HG02885 (cell line): ENCODE measurements around the gene KLHL42.
A peak's percentile ranks its signal among the peaks of the same experiment; 100 is the strongest.

Source experiments
- ATAC-seq: cut with Tn5 transposase; IDR thresholded peaks from one replicate; pipeline ENCODE4 v1.9.1; 2021; ENCODE audit warnings: mild to moderate bottlenecking; ENCODE audit not compliant: unreplicated experiment, poor library complexity

KLHL42 gene

GRCh38 chr12:27779416-27779919, 565 bp upstream of the KLHL42 start:
- peak; percentile 28 for ATAC-seq

GRCh38 chr12:27780612-27781408, 777 bp downstream of the KLHL42 start:
- peak; percentile 35 for ATAC-seq

- ATAC-seq = no peak
These were observed 1.6 kb downstream of the KLHL42 start for GRCh38 chr12:27781680-27782079.

GRCh38 chr12:27782481-27782880, 2.4 kb downstream of the KLHL42 start:
- no peak for ATAC-seq

- ATAC-seq = peak; percentile 50
These were observed 6.0 kb downstream of the KLHL42 start for GRCh38 chr12:27785882-27786570.

- ATAC-seq = no peak
These were observed 7.5 kb downstream of the KLHL42 start for GRCh38 chr12:27787559-27787958.

GRCh38 chr12:27790179-27790578, 10.1 kb downstream of the KLHL42 start:
- ATAC-seq = no peak

- no peak for ATAC-seq
These were observed 15.0 kb downstream of the KLHL42 start for GRCh38 chr12:27794818-27795584.

- ATAC-seq = no peak
These were observed 16.1 kb downstream of the KLHL42 start for GRCh38 chr12:27796128-27796527.

GRCh38 chr12:27797301-27798025, 17.4 kb downstream of the KLHL42 start:
- ATAC-seq = no peak

GRCh38 chr12:27800819-27801218, 20.8 kb downstream of the KLHL42 start:
- no peak for ATAC-seq

- ATAC-seq = no peak
These were observed 21.6 kb downstream of the KLHL42 start for GRCh38 chr12:27801630-27802029.

GRCh38 chr12:27802511-27802910, 22.5 kb downstream of the KLHL42 start:
- no peak for ATAC-seq

- ATAC-seq = no peak
These were observed 22.9 kb downstream of the KLHL42 start for GRCh38 chr12:27802936-27803335.

- ATAC-seq = no peak
These were observed 25.2 kb downstream of the KLHL42 start for GRCh38 chr12:27805238-27805637.

GRCh38 chr12:27806259-27806658, 26.2 kb downstream of the KLHL42 start:
- ATAC-seq = no peak

- ATAC-seq = no peak
These were observed 27.1 kb downstream of the KLHL42 start for GRCh38 chr12:27807063-27807703.

- no peak for ATAC-seq
These were observed 28.8 kb downstream of the KLHL42 start for GRCh38 chr12:27808841-27809240.

GRCh38 chr12:27810756-27811155, 30.7 kb downstream of the KLHL42 start:
- no peak for ATAC-seq

- no peak for ATAC-seq
These were observed 32.5 kb downstream of the KLHL42 start for GRCh38 chr12:27812502-27812901.
